ENCODE results near the gene KCNG4. TPM values are rescaled to one million over a fixed set of nuclear protein-coding genes. Genes with fewer than 3 reads are reported as not detected.
"Not testable (repeated sequence)": the region's sequence is repeated elsewhere in the genome, so short reads cannot be mapped to it uniquely, and the experiment has no call there.

Gene KCNG4
- total RNA-seq, 1 donor from 2014 or later, result not detected

- no peak for DNase-seq (ENCODE audit: low read depth in 2 of 2)
These were observed 32.6 kb downstream of the KCNG4 start for GRCh38 chr16:84207251-84207650.

GRCh38 chr16:84205976-84206691 lies 33.7 kb downstream of the KCNG4 start:
- DNase-seq (ENCODE audit: low read depth in 2 of 2), result no peak

GRCh38 chr16:84205123-84205522 lies 34.7 kb downstream of the KCNG4 start:
- not testable (repeated sequence) for DNase-seq (ENCODE audit: low read depth in 2 of 2)

- DNase-seq (ENCODE audit: low read depth in 2 of 2), result not testable (repeated sequence)
These were observed 35.3 kb downstream of the KCNG4 start for GRCh38 chr16:84204551-84204950.

- DNase-seq (ENCODE audit: low read depth in 2 of 2), result peak in 1 of 2 donors; percentile 16
These were observed 40.0 kb downstream of the KCNG4 start for GRCh38 chr16:84199861-84200260.

- DNase-seq (ENCODE audit: low read depth in 2 of 2), result no peak
These were observed 40.7 kb downstream of the KCNG4 start for GRCh38 chr16:84199097-84199496.

- peak in 1 of 2 donors; percentile 38 for DNase-seq (ENCODE audit: low read depth in 2 of 2)
These were observed 41.4 kb downstream of the KCNG4 start for GRCh38 chr16:84198401-84198800.

GRCh38 chr16:84197466-84198128 lies 42.2 kb downstream of the KCNG4 start:
- no peak for DNase-seq (ENCODE audit: low read depth in 2 of 2)

GRCh38 chr16:84196727-84197394 lies 43.0 kb downstream of the KCNG4 start:
- DNase-seq (ENCODE audit: low read depth in 2 of 2), result no peak

- DNase-seq (ENCODE audit: low read depth in 2 of 2), result no peak
These were observed 43.7 kb downstream of the KCNG4 start for GRCh38 chr16:84196101-84196500.

GRCh38 chr16:84195201-84196093 lies 44.4 kb downstream of the KCNG4 start:
- no peak for DNase-seq (ENCODE audit: low read depth in 2 of 2)

- no peak for DNase-seq (ENCODE audit: low read depth in 2 of 2)
These were observed 45.2 kb downstream of the KCNG4 start for GRCh38 chr16:84194470-84195200.

GRCh38 chr16:84194018-84194417 lies 45.8 kb downstream of the KCNG4 start:
- DNase-seq (ENCODE audit: low read depth in 2 of 2), result no peak

GRCh38 chr16:84193480-84193879 lies 46.3 kb downstream of the KCNG4 start:
- no peak for DNase-seq (ENCODE audit: low read depth in 2 of 2)

GRCh38 chr16:84191466-84191865 lies 48.3 kb downstream of the KCNG4 start:
- DNase-seq (ENCODE audit: low read depth in 2 of 2), result no peak

- DNase-seq (ENCODE audit: low read depth in 2 of 2), result peak in 1 of 2 donors; percentile 17
These were observed 49.0 kb downstream of the KCNG4 start, which contains the start of gene ADAD2 for GRCh38 chr16:84190731-84191388. Gene ADAD2 (plus strand): TSS chr16:84191157. CDS start chr16:84191231, 74 bp downstream.

GRCh38 chr16:84186685-84187437 lies 53.0 kb downstream of the KCNG4 start, which contains the start of gene TAF1C:
Gene TAF1C (minus strand): TSS chr16:84187057. CDS start chr16:84184988, 2,069 bp downstream.
- DNase-seq (ENCODE audit: low read depth in 2 of 2), result peak; percentile 89 to 94

- peak in 1 of 2 donors; percentile 77 for DNase-seq (ENCODE audit: low read depth in 2 of 2)
These were observed 55.0 kb downstream of the KCNG4 start for GRCh38 chr16:84184775-84185174.

- peak in 1 of 2 donors; percentile 33 for DNase-seq (ENCODE audit: low read depth in 2 of 2)
These were observed 55.8 kb downstream of the KCNG4 start for GRCh38 chr16:84183911-84184591.

All from dermis microvascular lymphatic vessel endothelial cell (primary cell).